ENCODE data around the gene TCOF1.

Gene TCOF1

DNA sequence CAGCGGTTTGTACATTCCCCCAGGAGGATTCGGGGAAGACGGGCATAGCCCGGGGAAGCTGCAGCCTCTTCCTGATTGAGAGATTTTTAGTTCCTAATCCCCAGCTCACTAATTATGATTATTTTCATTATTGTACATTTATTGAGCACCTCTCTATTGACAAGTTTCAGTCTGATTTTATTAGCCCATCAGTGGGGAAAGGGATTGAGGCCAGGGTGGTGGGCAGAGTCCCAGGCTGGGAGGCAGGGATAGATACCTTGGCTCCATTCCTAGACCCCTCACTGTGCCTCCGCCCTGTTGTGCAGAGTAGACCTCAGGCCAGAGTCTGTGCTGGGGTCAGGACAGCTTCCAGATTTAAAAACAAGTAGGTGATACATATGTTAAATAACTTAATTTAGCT is 27.2 kb downstream of the TCOF1 start:
- Mint-ChIP-seq H3K36me3 (ENCODE audit: low read depth) (peaks cover 19% of the 10 kb centered on the region), H3K4me1 (ENCODE audit: low read depth) (no peaks in the 10 kb centered on the region), H3K27ac (no peak overlapping the region), H3K27me3 (ENCODE audit: low read depth) (no peaks in the 10 kb centered on the region), H3K9me3 (no peaks in the 10 kb centered on the region), H3K4me3 (no peak overlapping the region)

- Mint-ChIP-seq H3K4me3 (no peak overlapping the region), H3K27me3 (ENCODE audit: low read depth) (no peaks in the 10 kb centered on the region), H3K27ac (no peak overlapping the region), H3K9me3 (no peaks in the 10 kb centered on the region), H3K4me1 (ENCODE audit: low read depth) (no peaks in the 10 kb centered on the region), H3K36me3 (ENCODE audit: low read depth) (peaks cover 15% of the 10 kb centered on the region)
Observed at GRCh38 chr5:150386024-150386855, 28.7 kb downstream of the TCOF1 start.

GRCh38 chr5:150389531-150390266 is 32.2 kb downstream of the TCOF1 start:
- Mint-ChIP-seq H3K27ac (no peak overlapping the region), H3K36me3 (ENCODE audit: low read depth) (peaks cover 14% of the 10 kb centered on the region), H3K4me1 (ENCODE audit: low read depth) (no peaks in the 10 kb centered on the region), H3K9me3 (no peaks in the 10 kb centered on the region), H3K4me3 (no peak overlapping the region), H3K27me3 (ENCODE audit: low read depth) (no peaks in the 10 kb centered on the region)

- Mint-ChIP-seq H3K27me3 (ENCODE audit: low read depth) (no peaks in the 10 kb centered on the region), H3K27ac (no peak overlapping the region), H3K4me3 (no peak overlapping the region), H3K4me1 (ENCODE audit: low read depth) (no peaks in the 10 kb centered on the region), H3K36me3 (ENCODE audit: low read depth) (peaks cover 20% of the 10 kb centered on the region), H3K9me3 (no peaks in the 10 kb centered on the region)
Observed at GRCh38 chr5:150391064-150391834, 33.8 kb downstream of the TCOF1 start.

DNA sequence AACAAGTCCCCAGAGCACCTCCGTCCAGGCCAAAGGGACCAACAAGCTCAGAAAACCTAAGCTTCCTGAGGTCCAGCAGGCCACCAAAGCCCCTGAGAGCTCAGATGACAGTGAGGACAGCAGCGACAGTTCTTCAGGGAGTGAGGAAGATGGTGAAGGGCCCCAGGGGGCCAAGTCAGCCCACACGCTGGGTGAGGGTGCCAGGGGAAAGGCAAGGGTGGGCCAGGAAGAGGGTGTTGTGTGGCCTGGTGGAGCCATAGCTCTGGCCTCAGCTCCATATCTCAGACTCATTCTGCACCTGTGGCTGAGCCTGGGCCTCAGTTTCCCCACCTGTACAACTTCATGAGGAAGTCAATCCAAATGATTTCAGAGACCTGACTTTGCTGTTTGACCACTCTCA is 34.5 kb downstream of the TCOF1 start:
- Mint-ChIP-seq H3K4me3 (no peak overlapping the region), H3K27me3 (ENCODE audit: low read depth) (no peaks in the 10 kb centered on the region), H3K36me3 (ENCODE audit: low read depth) (peaks cover 24% of the 10 kb centered on the region), H3K27ac (no peak overlapping the region), H3K4me1 (ENCODE audit: low read depth) (no peaks in the 10 kb centered on the region), H3K9me3 (no peaks in the 10 kb centered on the region)

GRCh38 chr5:150392680-150393079 is 35.2 kb downstream of the TCOF1 start:
- no peaks in the 10 kb centered on the region for H3K9me3 Mint-ChIP-seq
- no peak overlapping the region for H3K4me3 Mint-ChIP-seq
- H3K27ac Mint-ChIP-seq, result no peak overlapping the region
- no peaks in the 10 kb centered on the region for H3K4me1 Mint-ChIP-seq (ENCODE audit: low read depth)
- H3K36me3 Mint-ChIP-seq (ENCODE audit: low read depth), result peaks cover 25% of the 10 kb centered on the region
- no peaks in the 10 kb centered on the region for H3K27me3 Mint-ChIP-seq (ENCODE audit: low read depth)

- Mint-ChIP-seq H3K27me3 (ENCODE audit: low read depth) (no peaks in the 10 kb centered on the region), H3K4me1 (ENCODE audit: low read depth) (no peaks in the 10 kb centered on the region), H3K36me3 (ENCODE audit: low read depth) (peaks cover 27% of the 10 kb centered on the region), H3K9me3 (no peaks in the 10 kb centered on the region), H3K27ac (no peak overlapping the region), H3K4me3 (no peak overlapping the region)
Observed at GRCh38 chr5:150393096-150393645, 35.7 kb downstream of the TCOF1 start.

GRCh38 chr5:150394131-150394530 is 36.6 kb downstream of the TCOF1 start:
- no peaks in the 10 kb centered on the region for H3K9me3 Mint-ChIP-seq
- H3K4me3 Mint-ChIP-seq, result no peak overlapping the region
- H3K27me3 Mint-ChIP-seq (ENCODE audit: low read depth), result no peaks in the 10 kb centered on the region
- peaks cover 33% of the 10 kb centered on the region for H3K36me3 Mint-ChIP-seq (ENCODE audit: low read depth)
- H3K27ac Mint-ChIP-seq, result no peak overlapping the region
- no peaks in the 10 kb centered on the region for H3K4me1 Mint-ChIP-seq (ENCODE audit: low read depth)

- no peaks in the 10 kb centered on the region for H3K9me3 Mint-ChIP-seq
- no peak overlapping the region for H3K4me3 Mint-ChIP-seq
- H3K27ac Mint-ChIP-seq, result no peak overlapping the region
- no peaks in the 10 kb centered on the region for H3K27me3 Mint-ChIP-seq (ENCODE audit: low read depth)
- H3K4me1 Mint-ChIP-seq (ENCODE audit: low read depth), result no peaks in the 10 kb centered on the region
- H3K36me3 Mint-ChIP-seq (ENCODE audit: low read depth), result peaks cover 36% of the 10 kb centered on the region
Observed at GRCh38 chr5:150394912-150395687, 37.6 kb downstream of the TCOF1 start.

GRCh38 chr5:150395688-150395975 is 38.1 kb downstream of the TCOF1 start:
- Mint-ChIP-seq H3K27me3 (ENCODE audit: low read depth) (no peaks in the 10 kb centered on the region), H3K9me3 (no peaks in the 10 kb centered on the region), H3K4me1 (ENCODE audit: low read depth) (no peaks in the 10 kb centered on the region), H3K4me3 (no peak overlapping the region), H3K36me3 (ENCODE audit: low read depth) (peaks cover 41% of the 10 kb centered on the region), H3K27ac (no peak overlapping the region)

DNA sequence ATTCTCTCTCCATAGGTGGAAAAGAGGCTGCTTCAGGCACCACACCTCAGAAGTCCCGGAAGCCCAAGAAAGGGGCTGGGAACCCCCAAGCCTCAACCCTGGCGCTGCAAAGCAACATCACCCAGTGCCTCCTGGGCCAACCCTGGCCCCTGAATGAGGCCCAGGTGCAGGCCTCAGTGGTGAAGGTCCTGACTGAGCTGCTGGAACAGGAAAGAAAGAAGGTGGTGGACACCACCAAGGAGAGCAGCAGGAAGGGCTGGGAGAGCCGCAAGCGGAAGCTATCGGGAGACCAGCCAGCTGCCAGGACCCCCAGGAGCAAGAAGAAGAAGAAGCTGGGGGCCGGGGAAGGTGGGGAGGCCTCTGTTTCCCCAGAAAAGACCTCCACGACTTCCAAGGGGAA is 38.8 kb downstream of the TCOF1 start:
- H3K27ac Mint-ChIP-seq, result no peak overlapping the region
- no peak overlapping the region for H3K4me3 Mint-ChIP-seq
- H3K4me1 Mint-ChIP-seq (ENCODE audit: low read depth), result no peaks in the 10 kb centered on the region
- peaks cover 41% of the 10 kb centered on the region for H3K36me3 Mint-ChIP-seq (ENCODE audit: low read depth)
- no peaks in the 10 kb centered on the region for H3K9me3 Mint-ChIP-seq
- no peaks in the 10 kb centered on the region for H3K27me3 Mint-ChIP-seq (ENCODE audit: low read depth)

- peaks cover 2% of the 10 kb centered on the region for H3K4me1 Mint-ChIP-seq (ENCODE audit: low read depth)
- H3K27ac Mint-ChIP-seq, result no peak overlapping the region
- peaks cover 44% of the 10 kb centered on the region for H3K36me3 Mint-ChIP-seq (ENCODE audit: low read depth)
Observed at GRCh38 chr5:150397146-150397781, 39.8 kb downstream of the TCOF1 start.

GRCh38 chr5:150397782-150398721 is 40.6 kb downstream of the TCOF1 start:
- no peak overlapping the region for H3K4me3 Mint-ChIP-seq
- no peak overlapping the region for H3K27ac Mint-ChIP-seq

More at GRCh38 chr5:150397146-150397781, 39.8 kb downstream of the TCOF1 start:
- H3K9me3 Mint-ChIP-seq, result no peaks in the 10 kb centered on the region
- H3K27me3 Mint-ChIP-seq (ENCODE audit: low read depth), result no peaks in the 10 kb centered on the region
- H3K4me3 Mint-ChIP-seq, result no peak overlapping the region

More at GRCh38 chr5:150397782-150398721, 40.6 kb downstream of the TCOF1 start:
- H3K4me1 Mint-ChIP-seq (ENCODE audit: low read depth), result peaks cover 2% of the 10 kb centered on the region
- H3K36me3 Mint-ChIP-seq (ENCODE audit: low read depth), result peaks cover 49% of the 10 kb centered on the region
- H3K9me3 Mint-ChIP-seq, result no peaks in the 10 kb centered on the region
- no peaks in the 10 kb centered on the region for H3K27me3 Mint-ChIP-seq (ENCODE audit: low read depth)

Measured in T-helper 1 cell treated with Interleukin-12 subunit alpha and Interleukin-12 subunit beta and Interleukin-4 antibody, amounts not matched to agents 30 μg/mL and 1 μg/mL, for 36 hours (primary cell).